ENCODE results near the gene PTBP1. TPM values are rescaled to one million over a fixed set of nuclear protein-coding genes. Genes with fewer than 3 reads are reported as not detected.

Gene PTBP1
- total RNA-seq, 1 experiment from 2014 or later = 680 TPM

DNA sequence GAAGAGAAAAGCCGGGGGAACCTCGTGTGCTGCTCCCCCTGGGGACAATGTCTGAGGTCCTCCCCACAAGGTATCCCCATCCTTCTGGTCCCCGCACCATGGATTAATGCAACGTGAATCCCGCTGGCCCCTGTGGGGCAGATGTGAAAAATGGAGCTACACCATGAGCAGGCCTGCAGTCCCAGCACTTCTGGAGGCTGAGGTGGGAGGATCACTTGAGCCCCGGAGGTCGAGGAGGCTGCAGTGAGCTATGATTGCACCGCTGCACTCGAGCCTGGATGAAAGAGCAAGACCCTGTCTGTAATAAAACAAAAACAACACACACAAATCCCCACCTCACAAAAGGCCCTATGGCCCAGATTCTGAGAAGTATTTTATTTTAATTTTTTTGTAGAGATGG is 61.0 kb downstream of the PTBP1 start:
- DNase-seq (ENCODE audit: low spot score) (no peak), ATAC-seq (no peak)
- ChIA-PET CTCF (interaction anchor here (0.6 to 1.1 kb wide), 3 partner anchors 75 to 386 kb away, joined by 3 to 5 read pairs (median 3); no protein-coding TSS in a partner anchor), POLR2A (no interaction called here)
- peaks cover 31% of the 10 kb centered on the region for H3K27me3 Mint-ChIP-seq (ENCODE audit: low read depth)
- H3K4me1 Mint-ChIP-seq = no peaks in the 10 kb centered on the region; the same call in 1 of the 2 replicates
- H3K9me3 Mint-ChIP-seq = no peaks in the 10 kb centered on the region
- H3K36me3 Mint-ChIP-seq = no peaks in the 10 kb centered on the region
- no peak overlapping the region for H3K4me3 Mint-ChIP-seq
- no peak for TF ChIP-seq AFF4 (CRISPR knock-in tag; IDR thresholded peaks at IDR 0.05; ENCODE audit: borderline replicate concordance)
- TF ChIP-seq IRF2 (CRISPR knock-in tag; IDR thresholded peaks at IDR 0.05; ENCODE audit: borderline replicate concordance, low read depth) = no peak
- TF ChIP-seq GRHL2 (CRISPR knock-in tag; IDR thresholded peaks at IDR 0.05; ENCODE audit: insufficient replicate concordance, severe bottlenecking) = no peak
- TF ChIP-seq ZNF396 (CRISPR knock-in tag; IDR thresholded peaks at IDR 0.05; ENCODE audit: borderline replicate concordance) = no peak
- TF ChIP-seq FOXJ3 (CRISPR knock-in tag; IDR thresholded peaks at IDR 0.05; ENCODE audit: borderline replicate concordance) = no peak
- no peak for TF ChIP-seq CREM (CRISPR knock-in tag; IDR thresholded peaks at IDR 0.05)
- TF ChIP-seq ERG (CRISPR knock-in tag; IDR thresholded peaks at IDR 0.05) = no peak
- no peak for TF ChIP-seq SMAD4 (CRISPR knock-in tag; IDR thresholded peaks at IDR 0.05)
- TF ChIP-seq NR3C1 (CRISPR knock-in tag; conservative IDR thresholded peaks at IDR 0.05; ENCODE audit: low read depth) = no peak
- TF ChIP-seq ATF1 (CRISPR knock-in tag; IDR thresholded peaks at IDR 0.05) = no peak
- TF ChIP-seq ZNF121 (CRISPR knock-in tag; IDR thresholded peaks at IDR 0.05) = no peak
- TF ChIP-seq SMAD3 (CRISPR knock-in tag; IDR thresholded peaks at IDR 0.05; ENCODE audit: borderline replicate concordance) = no peak
- no peak for TF ChIP-seq ATF3 (CRISPR knock-in tag; conservative IDR thresholded peaks at IDR 0.05)
- TF ChIP-seq, protein P1, sequence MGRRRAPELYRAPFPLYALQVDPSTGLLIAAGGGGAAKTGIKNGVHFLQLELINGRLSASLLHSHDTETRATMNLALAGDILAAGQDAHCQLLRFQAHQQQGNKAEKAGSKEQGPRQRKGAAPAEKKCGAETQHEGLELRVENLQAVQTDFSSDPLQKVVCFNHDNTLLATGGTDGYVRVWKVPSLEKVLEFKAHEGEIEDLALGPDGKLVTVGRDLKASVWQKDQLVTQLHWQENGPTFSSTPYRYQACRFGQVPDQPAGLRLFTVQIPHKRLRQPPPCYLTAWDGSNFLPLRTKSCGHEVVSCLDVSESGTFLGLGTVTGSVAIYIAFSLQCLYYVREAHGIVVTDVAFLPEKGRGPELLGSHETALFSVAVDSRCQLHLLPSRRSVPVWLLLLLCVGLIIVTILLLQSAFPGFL (CRISPR knock-in tag; IDR thresholded peaks at IDR 0.05; ENCODE audit: borderline replicate concordance) = no peak
- H3K27ac Mint-ChIP-seq = no peak overlapping the region

DNA sequence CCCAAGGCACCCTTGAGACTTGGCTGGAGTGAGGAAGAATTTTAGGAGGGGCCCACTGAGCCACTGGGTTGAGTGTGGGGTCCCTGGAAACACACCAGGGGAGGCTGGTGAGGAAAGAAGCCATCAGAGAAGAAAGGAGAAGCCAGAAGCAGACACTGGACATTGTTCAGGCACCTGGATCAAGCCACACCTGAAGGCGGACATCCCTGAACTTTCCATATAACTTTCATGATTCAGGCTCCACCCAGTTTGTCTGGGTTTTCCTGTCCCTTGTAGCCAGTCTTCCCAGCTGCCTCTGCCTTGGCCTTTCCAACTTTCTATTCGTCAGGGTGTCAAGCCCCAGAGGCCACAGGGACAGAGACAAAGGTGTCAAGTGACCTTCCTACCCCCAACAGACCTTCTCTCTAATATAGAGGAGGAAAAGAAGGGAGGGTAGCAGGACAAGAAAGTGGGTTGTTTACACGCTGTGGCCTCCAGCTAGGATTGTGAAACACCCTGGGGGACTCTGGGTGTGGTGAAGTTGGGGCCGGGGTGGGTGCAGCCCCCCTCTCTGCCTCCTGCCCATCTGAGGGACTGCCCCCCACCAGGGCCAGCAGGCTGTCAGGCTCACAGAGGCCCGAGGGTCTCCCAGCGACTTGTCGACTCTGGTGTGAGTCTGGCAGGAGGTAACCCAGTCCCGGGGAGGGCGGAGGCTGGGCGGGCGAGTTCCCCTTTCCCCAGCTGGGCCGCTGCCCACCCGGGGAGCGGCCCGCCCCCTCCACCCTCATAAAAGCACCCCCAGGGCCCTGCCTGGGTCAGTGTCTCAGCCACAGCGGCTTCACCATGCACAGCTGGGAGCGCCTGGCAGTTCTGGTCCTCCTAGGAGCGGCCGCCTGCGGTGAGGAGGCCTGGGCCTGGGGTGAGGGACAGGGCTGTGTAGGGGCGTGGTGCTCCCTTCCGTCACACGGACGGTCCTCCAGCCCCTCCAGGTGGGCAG is 61.9 kb downstream of the PTBP1 start, which contains the start of gene CFD:
Gene CFD (plus strand): TSS at position 797 of the 976 bp plus-strand sequence. CDS start 26 bp downstream, at position 823.
- Mint-ChIP-seq H3K4me1 (no peaks in the 10 kb centered on the region; the same call in 1 of the 2 replicates), H3K27ac (no peak within 1 kb of the TSS), H3K4me3 (peak within 1 kb of the TSS; percentile 43), H3K9me3 (no peaks in the 10 kb centered on the region), H3K27me3 (ENCODE audit: low read depth) (peaks cover 35% of the 10 kb centered on the region), H3K36me3 (no peaks in the 10 kb centered on the region)
- ChIA-PET CTCF (interaction anchor here (0.6 to 0.7 kb wide), 4 partner anchors 60 to 385 kb away, joined by 3 to 4 read pairs (median 3); no protein-coding TSS in a partner anchor), POLR2A (no interaction called here)
- ATAC-seq (no peak), DNase-seq (ENCODE audit: low spot score) (peak; percentile 22)
- TF ChIP-seq TEAD1 (CRISPR knock-in tag; IDR thresholded peaks at IDR 0.05) (no peak), NR2C2 (CRISPR knock-in tag; IDR thresholded peaks at IDR 0.05) (no peak), GTF2I (CRISPR knock-in tag; conservative IDR thresholded peaks at IDR 0.05) (no peak), STAT6 (CRISPR knock-in tag; conservative IDR thresholded peaks at IDR 0.05; ENCODE audit: low read depth) (no peak), USF2 (CRISPR knock-in tag; IDR thresholded peaks at IDR 0.05) (no peak), FOXP4 (CRISPR knock-in tag; IDR thresholded peaks at IDR 0.05) (no peak)
